Measurements from ENCODE around the gene DIP2B.

The DIP2B gene

DNA sequence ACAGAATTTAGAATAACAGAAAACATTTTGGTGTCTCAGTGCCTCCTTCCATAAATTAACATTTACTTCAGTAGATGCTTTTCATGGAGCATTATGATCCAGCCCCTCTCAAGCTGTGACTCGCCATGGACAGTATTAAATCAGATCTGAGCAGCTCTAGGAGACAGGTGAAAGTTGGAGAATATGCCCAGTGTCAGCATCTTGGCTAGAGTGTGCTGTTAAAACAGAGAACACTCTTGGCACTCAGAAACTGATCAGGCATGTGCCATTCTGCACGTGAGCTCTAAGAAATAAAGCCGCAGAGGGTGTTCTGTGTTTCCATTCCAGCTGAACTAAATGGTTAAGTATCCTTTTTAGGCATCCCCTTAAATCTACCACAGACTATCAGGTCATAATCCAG, 68.0 kb downstream of the DIP2B start:
- DNase-seq (ENCODE audit: low read depth), result peak; percentile 41

DNA sequence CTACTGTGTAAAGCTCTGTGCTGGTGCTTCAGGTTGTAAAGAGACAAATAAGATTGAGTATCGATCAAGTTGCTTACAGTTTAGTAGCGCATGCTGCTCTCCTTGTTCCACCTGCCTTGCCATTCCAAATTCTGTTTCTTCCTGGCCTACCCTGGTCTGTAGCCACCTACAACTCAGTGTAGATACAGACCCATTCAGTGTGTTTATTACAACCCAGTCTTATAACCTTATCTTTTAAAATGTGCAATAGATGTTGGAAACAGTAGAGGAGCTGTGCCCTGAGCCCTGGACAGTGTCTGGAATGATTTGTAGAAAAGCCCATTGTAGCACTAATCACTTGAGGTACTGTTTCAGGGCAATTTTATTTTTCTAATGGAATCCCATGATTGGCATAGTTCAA, 68.5 kb downstream of the DIP2B start:
- DNase-seq (ENCODE audit: low read depth), result no peak
- TF ChIP-seq, protein P1, sequence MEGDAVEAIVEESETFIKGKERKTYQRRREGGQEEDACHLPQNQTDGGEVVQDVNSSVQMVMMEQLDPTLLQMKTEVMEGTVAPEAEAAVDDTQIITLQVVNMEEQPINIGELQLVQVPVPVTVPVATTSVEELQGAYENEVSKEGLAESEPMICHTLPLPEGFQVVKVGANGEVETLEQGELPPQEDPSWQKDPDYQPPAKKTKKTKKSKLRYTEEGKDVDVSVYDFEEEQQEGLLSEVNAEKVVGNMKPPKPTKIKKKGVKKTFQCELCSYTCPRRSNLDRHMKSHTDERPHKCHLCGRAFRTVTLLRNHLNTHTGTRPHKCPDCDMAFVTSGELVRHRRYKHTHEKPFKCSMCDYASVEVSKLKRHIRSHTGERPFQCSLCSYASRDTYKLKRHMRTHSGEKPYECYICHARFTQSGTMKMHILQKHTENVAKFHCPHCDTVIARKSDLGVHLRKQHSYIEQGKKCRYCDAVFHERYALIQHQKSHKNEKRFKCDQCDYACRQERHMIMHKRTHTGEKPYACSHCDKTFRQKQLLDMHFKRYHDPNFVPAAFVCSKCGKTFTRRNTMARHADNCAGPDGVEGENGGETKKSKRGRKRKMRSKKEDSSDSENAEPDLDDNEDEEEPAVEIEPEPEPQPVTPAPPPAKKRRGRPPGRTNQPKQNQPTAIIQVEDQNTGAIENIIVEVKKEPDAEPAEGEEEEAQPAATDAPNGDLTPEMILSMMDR (IDR thresholded peaks at IDR 0.05; ENCODE audit: insufficient read depth, low read depth, low read length, missing control alignments), result no peak
- no peak overlapping the region for H3K4me3 ChIP-seq (ENCODE audit: low read length)

More for the DNA sequence above, 68.0 kb downstream of the DIP2B start:
- TF ChIP-seq, protein P1 (IDR thresholded peaks at IDR 0.05; ENCODE audit: insufficient read depth, low read depth, low read length, missing control alignments), result no peak
- H3K4me3 ChIP-seq (ENCODE audit: low read length), result no peak overlapping the region

DNA sequence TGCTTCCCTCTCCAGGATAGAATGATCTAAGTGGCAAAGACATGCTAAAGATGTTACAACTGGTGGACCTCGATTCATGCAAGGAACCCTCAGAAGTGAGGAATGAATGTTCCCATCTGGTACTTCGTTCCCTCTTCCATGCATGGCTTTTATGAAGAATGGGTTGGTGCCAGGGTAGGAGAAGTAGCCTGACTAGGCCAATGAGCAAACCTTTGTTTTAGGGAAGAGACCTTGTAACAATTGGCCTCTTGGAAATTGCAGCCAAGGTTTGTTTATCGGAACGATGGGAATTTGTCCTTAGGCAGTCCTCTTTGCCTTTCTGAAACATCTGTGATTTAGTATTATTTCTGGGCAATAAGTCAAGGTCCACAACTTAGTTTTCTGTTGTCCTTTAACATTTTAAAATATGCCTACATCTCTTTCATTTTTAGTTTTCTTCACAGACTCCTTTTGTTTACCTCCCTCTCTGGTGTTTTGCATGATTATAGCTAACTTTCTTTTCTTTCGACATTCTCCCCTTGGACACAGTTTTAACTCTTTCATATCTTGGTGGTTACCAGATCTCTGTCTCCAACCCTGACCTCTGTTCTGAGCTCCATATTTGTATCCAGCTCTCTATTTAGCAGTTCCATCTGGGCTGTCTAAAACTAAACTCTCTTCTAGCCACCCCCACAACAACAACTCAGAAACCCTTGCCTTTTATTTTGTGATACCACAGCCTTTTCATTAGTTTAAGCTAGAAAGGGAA, 70.0 kb downstream of the DIP2B start:
- H3K4me3 ChIP-seq (ENCODE audit: low read length), result no peak overlapping the region
- TF ChIP-seq, protein P1 (IDR thresholded peaks at IDR 0.05; ENCODE audit: insufficient read depth, low read depth, low read length, missing control alignments), result no peak
- DNase-seq (ENCODE audit: low read depth), result no peak

DNA sequence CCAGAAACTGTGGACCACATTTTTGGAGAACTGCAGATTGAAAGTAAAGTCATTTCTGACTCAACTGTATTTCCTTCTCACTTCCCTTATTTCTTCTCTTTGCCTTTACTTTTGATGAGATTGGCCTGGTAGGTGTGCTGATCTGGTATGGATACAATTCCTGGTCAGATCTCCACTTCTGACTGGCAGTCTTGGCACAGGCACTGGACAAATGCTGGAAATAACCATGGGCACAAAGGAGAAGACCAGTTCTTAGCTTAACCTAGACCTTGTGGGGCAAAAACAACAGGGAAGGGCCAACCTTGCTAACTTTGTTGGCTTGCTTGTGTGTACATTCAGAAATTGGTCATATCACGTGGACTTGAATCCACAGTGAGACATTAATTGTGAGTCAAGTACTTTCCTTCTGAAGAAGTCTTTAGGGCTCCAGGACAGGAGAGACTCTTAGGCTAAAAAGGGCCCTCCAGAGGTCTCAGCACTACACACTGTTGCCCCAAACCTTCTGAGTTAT, 75.0 kb downstream of the DIP2B start:
- no peak overlapping the region for H3K4me3 ChIP-seq (ENCODE audit: low read length)
- peak; percentile 77 for DNase-seq (ENCODE audit: low read depth)
- TF ChIP-seq, protein P1 (IDR thresholded peaks at IDR 0.05; ENCODE audit: insufficient read depth, low read depth, low read length, missing control alignments), result no peak

DNA sequence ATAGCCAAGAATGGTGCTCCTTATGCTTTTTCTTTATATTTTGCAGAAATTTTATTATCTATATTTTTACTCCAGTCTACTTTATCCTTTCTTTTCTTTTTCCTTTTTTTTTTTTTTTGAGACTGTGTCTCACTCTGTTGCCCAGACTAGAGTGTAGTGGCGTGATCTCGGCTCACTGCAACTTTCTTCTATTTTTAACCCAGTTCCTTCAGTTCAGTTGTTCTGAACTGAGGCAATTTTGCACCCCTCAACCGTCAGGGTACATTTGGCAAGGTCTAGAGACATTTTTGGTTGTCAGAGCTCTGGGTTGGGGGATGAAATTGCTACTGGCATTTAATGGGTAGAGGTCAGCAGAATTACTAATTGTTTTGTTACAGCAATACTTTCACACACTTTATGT, 75.7 kb downstream of the DIP2B start:
- TF ChIP-seq, protein P1 (IDR thresholded peaks at IDR 0.05; ENCODE audit: insufficient read depth, low read depth, low read length, missing control alignments), result no peak
- H3K4me3 ChIP-seq (ENCODE audit: low read length), result no peak overlapping the region
- DNase-seq (ENCODE audit: low read depth), result no peak

DNA sequence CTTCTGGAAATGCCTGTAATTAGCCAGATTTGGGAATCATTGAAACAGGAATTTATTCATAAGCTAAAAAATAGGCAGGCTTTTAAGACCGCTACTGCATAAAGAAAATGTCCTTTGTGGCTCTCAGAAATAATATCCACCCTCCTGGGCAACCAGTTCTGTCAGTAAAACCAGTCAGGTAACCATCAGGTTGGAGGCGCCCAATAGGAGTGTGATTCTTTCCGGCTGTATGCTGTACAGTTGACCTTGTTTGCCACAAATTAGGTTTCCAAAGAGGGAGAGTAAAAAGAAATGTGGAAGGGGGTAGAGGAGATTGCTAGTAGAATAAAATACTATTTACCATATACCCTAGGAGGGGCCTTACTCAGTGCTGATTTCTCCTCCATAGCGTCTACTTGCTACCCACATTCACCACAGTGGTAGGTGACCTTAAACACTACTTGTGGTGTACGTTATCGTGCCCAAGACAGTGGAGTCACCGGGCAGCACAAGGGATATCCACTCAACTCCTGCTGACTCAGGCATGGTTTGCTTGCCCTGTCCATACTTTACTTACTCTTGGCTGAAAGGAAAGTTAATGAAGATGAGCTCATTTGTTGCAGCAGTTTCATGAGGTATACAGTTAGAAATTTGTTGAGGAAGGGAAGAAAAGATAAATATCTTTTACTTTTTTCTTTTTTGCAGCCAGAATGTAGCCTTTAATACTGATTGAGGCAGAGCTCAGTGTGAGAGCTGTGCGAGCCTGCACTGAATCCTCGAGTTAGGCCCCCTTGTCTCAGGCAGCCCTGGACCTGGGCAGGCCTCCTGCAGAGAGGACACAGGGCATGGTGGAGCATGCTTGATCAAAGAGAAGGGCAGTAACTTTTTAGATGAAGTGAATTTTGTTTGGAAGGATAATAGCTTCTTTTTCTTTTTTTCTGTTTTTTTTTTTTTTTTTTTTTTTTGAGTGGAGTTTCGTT, 76.7 kb downstream of the DIP2B start:
- peak; percentile 78 for DNase-seq (ENCODE audit: low read depth)
- TF ChIP-seq, protein P1 (IDR thresholded peaks at IDR 0.05; ENCODE audit: insufficient read depth, low read depth, low read length, missing control alignments), result no peak
- H3K4me3 ChIP-seq (ENCODE audit: low read length), result no peak overlapping the region

Data from epithelial cell of esophagus (primary cell).